ENCODE measurements around the gene NTM. TPM values are rescaled to one million over a fixed set of nuclear protein-coding genes. Genes with fewer than 3 reads are reported as not detected.
"Not testable (repeated sequence)": the region's sequence is repeated elsewhere in the genome, so short reads cannot be mapped to it uniquely, and the experiment has no call there.

Gene NTM
- total RNA-seq, 1 donor from 2014 or later = 82.7 TPM

DNA sequence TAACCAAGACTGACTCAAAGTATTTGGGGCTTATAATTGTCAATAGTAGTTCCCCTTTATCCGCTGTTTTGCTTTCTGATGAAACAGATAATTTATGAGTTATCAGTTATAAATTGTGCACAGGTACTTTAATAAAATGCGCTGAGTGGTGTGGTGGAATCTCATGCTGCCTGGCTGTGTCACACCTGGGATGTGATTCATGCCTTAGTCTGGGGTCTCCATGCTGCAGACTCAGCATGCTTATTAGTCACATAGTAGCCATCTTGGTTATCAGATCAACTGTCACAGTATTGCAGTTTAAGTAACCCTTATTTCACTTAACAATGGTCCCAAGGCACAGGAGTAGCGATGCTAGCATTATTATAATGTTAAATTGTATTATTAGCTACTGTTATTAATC is 995.2 kb downstream of the NTM start:
- no peak overlapping the region for H3K27ac Mint-ChIP-seq (ENCODE audit: unreplicated experiment)
- TF ChIP-seq CTCF (IDR thresholded peaks at IDR 0.05) = no peak
- H3K9me3 Mint-ChIP-seq (ENCODE audit: unreplicated experiment) = peaks cover 8% of the 10 kb centered on the region
- no peaks in the 10 kb centered on the region for H3K4me1 Mint-ChIP-seq (ENCODE audit: unreplicated experiment)
- no peaks in the 10 kb centered on the region for H3K36me3 Mint-ChIP-seq (ENCODE audit: unreplicated experiment)
- H3K4me3 Mint-ChIP-seq (ENCODE audit: unreplicated experiment) = no peak overlapping the region
- no peak for DNase-seq (ENCODE audit: extremely low spot score, unreplicated experiment)
- H3K27me3 Mint-ChIP-seq (ENCODE audit: unreplicated experiment) = peaks cover 24% of the 10 kb centered on the region

- Mint-ChIP-seq H3K27me3 (ENCODE audit: unreplicated experiment) (peaks cover 28% of the 10 kb centered on the region), H3K4me3 (ENCODE audit: unreplicated experiment) (no peak overlapping the region), H3K27ac (ENCODE audit: unreplicated experiment) (no peak overlapping the region), H3K9me3 (ENCODE audit: unreplicated experiment) (peaks cover 8% of the 10 kb centered on the region), H3K4me1 (ENCODE audit: unreplicated experiment) (no peaks in the 10 kb centered on the region), H3K36me3 (ENCODE audit: unreplicated experiment) (no peaks in the 10 kb centered on the region)
- no peak for DNase-seq (ENCODE audit: extremely low spot score, unreplicated experiment)
- TF ChIP-seq CTCF (IDR thresholded peaks at IDR 0.05) = no peak
Observed at GRCh38 chr11:132367293-132367692, 996.9 kb downstream of the NTM start.

DNA sequence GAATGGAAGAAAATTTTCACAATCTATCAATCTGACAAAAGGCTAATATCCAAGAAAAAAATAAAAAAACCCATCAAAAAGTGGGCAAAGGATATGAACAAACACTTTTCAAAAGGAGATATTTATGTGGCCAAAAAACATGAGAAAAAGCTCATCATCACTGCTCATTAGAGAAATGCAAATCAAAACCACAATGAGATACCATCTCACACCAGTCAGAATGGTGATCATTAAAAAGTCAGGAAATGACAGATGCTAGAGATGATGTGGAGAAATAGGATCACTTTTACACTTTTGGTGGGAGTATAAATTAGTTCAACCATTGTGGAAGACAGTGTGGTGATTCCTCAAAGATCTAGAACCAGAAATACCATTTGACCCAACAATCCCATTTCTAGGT is 999.7 kb downstream of the NTM start:
- H3K27ac Mint-ChIP-seq (ENCODE audit: unreplicated experiment); DNase-seq (ENCODE audit: extremely low spot score, unreplicated experiment); H3K9me3 Mint-ChIP-seq (ENCODE audit: unreplicated experiment); H3K4me1 Mint-ChIP-seq (ENCODE audit: unreplicated experiment); H3K4me3 Mint-ChIP-seq (ENCODE audit: unreplicated experiment); H3K36me3 Mint-ChIP-seq (ENCODE audit: unreplicated experiment): not testable (repeated sequence)
- H3K27me3 Mint-ChIP-seq (ENCODE audit: unreplicated experiment) = peaks cover 19% of the 10 kb centered on the region

DNA sequence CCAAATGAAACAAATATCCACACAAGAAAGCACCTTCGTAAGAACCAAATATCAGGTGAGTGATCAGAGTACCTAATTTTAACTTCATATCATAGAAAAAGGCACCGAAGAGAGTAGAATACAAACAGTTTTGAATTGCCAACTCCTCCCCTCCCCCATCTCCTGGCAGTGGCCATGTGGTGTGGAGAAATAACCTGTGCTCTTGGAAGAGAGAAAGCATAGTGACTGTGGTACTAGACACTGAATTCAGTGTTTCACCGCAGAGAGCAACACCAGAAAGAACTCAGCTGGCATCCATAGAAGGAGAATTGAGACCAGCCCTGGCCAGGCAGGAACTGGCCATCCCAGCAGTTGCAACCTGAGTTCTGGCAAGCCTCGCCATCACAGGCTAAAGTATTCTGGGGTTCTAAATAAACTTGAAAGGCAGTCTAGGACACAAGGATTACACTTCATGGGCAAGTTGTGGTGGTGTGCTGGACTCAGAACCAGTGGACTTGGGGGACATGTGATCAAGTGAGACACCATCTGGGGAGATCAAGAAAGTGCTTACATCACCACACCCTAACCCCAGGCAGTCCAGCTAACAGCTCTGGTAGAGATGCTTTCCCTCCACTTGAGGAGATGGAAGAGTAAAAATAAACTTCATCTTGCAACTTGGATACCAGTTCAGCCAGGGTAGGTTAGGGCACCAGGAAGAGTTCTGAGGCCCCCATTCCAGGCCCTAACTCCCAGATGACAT is 1003.2 kb downstream of the NTM start:
- no peak for DNase-seq (ENCODE audit: extremely low spot score, unreplicated experiment)
- Mint-ChIP-seq H3K27ac (ENCODE audit: unreplicated experiment) (no peak overlapping the region), H3K36me3 (ENCODE audit: unreplicated experiment) (no peaks in the 10 kb centered on the region), H3K4me3 (ENCODE audit: unreplicated experiment) (no peak overlapping the region), H3K9me3 (ENCODE audit: unreplicated experiment) (no peaks in the 10 kb centered on the region), H3K27me3 (ENCODE audit: unreplicated experiment) (peaks cover 16% of the 10 kb centered on the region), H3K4me1 (ENCODE audit: unreplicated experiment) (no peaks in the 10 kb centered on the region)
- no peak for TF ChIP-seq CTCF (IDR thresholded peaks at IDR 0.05)

DNA sequence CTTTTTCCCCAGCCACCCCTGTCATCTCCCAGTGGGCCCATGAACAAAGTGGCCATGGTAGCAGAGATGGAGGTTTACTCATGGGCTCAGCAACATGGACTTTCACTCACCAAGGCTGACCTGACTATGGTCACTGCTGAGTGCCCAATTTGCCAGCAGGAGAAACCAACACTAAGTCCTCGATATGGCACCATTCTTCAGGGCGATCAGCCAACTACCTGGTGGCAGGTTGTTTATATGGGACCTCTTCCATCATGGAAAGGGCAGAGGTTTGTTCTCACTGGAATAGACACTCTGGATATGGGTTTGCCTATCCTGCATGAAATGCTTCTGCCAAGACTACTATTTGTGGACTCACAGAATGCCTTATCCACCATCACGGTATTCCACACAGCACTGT is 1009.1 kb downstream of the NTM start:
- no peak overlapping the region for H3K27ac Mint-ChIP-seq (ENCODE audit: unreplicated experiment)
- peaks cover 23% of the 10 kb centered on the region for H3K9me3 Mint-ChIP-seq (ENCODE audit: unreplicated experiment)
- H3K36me3 Mint-ChIP-seq (ENCODE audit: unreplicated experiment) = no peaks in the 10 kb centered on the region
- H3K4me3 Mint-ChIP-seq (ENCODE audit: unreplicated experiment) = no peak overlapping the region
- no peak for DNase-seq (ENCODE audit: extremely low spot score, unreplicated experiment)
- no peak for TF ChIP-seq CTCF (IDR thresholded peaks at IDR 0.05)
- H3K27me3 Mint-ChIP-seq (ENCODE audit: unreplicated experiment) = peaks cover 4% of the 10 kb centered on the region
- no peaks in the 10 kb centered on the region for H3K4me1 Mint-ChIP-seq (ENCODE audit: unreplicated experiment)

Measured in osteocyte (in vitro differentiated cells).